Right lobe of liver (tissue), 4 donors: ENCODE results near the gene ALKBH6.

ENCODE experiments used
- POLR2A ChIP-seq: fragments of 450-650 bp; IDR thresholded peaks from one replicate; pipeline ENCODE4 v1.6.1; 2017; ENCODE audit warnings: antibody characterized with exemption, mild to moderate bottlenecking
- TF ChIP-seq, protein P1 (sequence below), 4 donors: fragments of 200-600 bp in 3 of 4; fragments of 450-650 bp in 1 of 4; IDR thresholded peaks; one replicate each; pipeline versions ENCODE4 v1.5.1 to v1.8.0; 2016 to 2022; ENCODE audit warnings: antibody characterized with exemption in 4 of 4, mild to moderate bottlenecking in 2 of 4
- donor health status: DM: no; HTN: no; CAD: no.
- donor health status: DM: no; HTN: no; CAD: no.
- donor health status: DM: no; HTN: yes; CAD: no.

DNA sequence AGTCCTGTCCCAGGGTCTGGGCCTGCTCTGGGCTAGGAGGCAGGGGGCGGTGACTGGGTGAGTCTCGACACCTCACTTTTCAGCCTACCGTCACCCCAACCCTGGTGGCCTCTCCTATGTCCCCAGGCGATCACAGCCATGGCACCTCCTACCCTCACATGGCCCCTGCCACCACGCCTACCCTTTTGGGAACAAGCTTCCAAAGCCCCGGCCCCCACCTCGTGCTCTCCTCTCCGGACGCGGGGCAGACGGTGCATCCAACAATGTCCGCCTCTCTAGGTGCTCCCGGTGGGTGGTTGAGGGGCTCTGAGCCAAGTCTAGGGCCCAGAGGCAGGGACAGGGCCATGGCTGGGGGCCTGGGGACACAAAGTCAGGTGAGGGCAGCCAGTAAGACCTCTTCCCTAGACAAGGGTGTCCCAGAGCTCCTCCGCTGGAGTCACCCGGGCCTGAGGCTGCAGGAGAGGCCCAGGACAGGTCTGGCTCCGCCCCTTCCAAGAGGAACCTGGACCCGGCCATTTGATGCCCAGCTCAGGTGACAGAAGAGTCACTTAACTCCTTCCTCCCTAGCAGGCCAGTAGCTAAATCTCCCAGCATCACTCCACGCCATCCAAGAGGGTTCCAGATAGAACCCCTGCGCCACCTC is 5.6 kb downstream of the ALKBH6 start, which contains the start of gene SYNE4:
- TF ChIP-seq, protein P1, sequence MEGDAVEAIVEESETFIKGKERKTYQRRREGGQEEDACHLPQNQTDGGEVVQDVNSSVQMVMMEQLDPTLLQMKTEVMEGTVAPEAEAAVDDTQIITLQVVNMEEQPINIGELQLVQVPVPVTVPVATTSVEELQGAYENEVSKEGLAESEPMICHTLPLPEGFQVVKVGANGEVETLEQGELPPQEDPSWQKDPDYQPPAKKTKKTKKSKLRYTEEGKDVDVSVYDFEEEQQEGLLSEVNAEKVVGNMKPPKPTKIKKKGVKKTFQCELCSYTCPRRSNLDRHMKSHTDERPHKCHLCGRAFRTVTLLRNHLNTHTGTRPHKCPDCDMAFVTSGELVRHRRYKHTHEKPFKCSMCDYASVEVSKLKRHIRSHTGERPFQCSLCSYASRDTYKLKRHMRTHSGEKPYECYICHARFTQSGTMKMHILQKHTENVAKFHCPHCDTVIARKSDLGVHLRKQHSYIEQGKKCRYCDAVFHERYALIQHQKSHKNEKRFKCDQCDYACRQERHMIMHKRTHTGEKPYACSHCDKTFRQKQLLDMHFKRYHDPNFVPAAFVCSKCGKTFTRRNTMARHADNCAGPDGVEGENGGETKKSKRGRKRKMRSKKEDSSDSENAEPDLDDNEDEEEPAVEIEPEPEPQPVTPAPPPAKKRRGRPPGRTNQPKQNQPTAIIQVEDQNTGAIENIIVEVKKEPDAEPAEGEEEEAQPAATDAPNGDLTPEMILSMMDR (IDR thresholded peaks at IDR 0.05) = no peak
- peak; percentile 60 for TF ChIP-seq POLR2A
